GM23248 (cell line): ENCODE data around the gene MEI1.

ENCODE experiments used
- EZH2 ChIP-seq: fragments of 200-600 bp; sonication (generic); IDR thresholded peaks from 2 replicates; pipeline ENCODE4 v1.6.1; 2018; ENCODE audit warnings: antibody characterized with exemption, mild to moderate bottlenecking; ENCODE audit not compliant: insufficient read depth, poor library complexity, severe bottlenecking
- EZH2phosphoT487 ChIP-seq: fragments of 200-600 bp; sonication (generic); IDR thresholded peaks from 2 replicates; pipeline ENCODE4 v1.6.1; 2018; ENCODE audit warnings: antibody characterized with exemption, moderate library complexity, mild to moderate bottlenecking, low read depth; ENCODE audit not compliant: insufficient read depth

GRCh38 chr22:41825376-41825775 lies 126.1 kb downstream of the MEI1 start:
- TF ChIP-seq EZH2 = no peak
- TF ChIP-seq EZH2phosphoT487 = no peak
